GM18508 (cell line): ENCODE results near the gene KLF17.
"Not testable (repeated sequence)": the region's sequence is repeated elsewhere in the genome, so short reads cannot be mapped to it uniquely, and the experiment has no call there.

Experiments used
- ATAC-seq: cut with Tn5 transposase; IDR thresholded peaks from one replicate; pipeline ENCODE4 v1.9.1; 2021; ENCODE audit warnings: moderate number of reproducible peaks; ENCODE audit not compliant: insufficient read depth, unreplicated experiment

Gene KLF17

DNA sequence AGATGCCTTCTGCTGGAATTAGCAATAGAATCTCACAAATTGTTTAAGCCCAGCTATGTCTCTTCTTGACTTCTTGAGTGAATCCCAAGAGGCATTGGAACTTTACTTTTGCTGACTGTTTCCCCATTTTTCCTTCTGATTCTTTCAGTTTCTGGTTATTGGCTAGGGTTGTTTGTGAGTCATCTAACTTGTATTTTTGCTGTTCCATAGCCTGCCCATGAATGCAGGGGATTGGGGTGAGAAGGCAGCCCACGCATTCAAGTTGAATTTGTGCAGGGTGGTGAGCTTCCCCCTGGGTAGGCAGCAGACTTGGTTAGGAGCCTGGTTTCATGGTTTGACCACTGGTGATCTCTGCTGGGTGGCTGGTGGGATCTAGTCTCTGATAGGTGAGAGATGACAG is 10.4 kb upstream of the KLF17 start:
- ATAC-seq = no peak

DNA sequence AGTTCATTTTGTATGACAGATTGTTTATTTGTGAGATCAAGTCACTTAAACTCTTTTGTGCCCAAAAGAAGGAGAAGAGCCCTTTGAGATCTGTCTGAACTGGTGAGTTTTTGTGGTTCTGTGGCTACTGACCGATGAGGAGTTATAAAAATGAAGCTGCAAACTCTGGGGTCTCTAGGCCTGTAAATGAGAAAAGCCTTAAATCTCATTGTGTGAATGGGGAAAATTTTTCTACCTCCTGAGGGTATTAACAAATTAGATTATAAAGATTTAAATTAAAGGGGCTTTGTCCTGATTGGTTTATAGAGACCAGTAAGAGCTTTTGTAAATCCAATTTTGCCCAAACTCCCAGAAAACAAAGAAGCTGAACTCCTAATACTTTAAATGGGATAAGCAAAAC is 9.7 kb upstream of the KLF17 start:
- no peak for ATAC-seq

DNA sequence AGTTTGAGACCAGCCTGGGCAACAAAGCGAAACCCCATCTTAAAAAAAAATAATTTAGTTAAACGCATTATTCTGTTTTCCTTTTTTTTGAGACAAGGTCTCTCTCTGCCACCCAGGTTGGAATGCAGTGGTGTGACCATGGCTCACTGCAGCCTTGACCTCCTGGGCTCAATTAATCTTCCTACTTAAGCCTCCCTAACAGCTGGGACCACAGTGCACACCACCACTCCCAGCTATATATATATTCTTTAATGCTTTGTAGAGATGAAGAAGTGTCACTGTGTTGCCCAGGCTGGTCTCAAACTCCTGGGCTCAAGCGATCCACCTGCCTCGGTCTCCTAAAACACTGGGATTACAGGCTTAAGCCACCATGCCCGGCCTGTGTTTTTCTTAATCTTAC is 7.7 kb upstream of the KLF17 start:
- no peak for ATAC-seq

- no peak for ATAC-seq
These were observed 6.8 kb upstream of the KLF17 start for GRCh38 chr1:44111861-44112260.

DNA sequence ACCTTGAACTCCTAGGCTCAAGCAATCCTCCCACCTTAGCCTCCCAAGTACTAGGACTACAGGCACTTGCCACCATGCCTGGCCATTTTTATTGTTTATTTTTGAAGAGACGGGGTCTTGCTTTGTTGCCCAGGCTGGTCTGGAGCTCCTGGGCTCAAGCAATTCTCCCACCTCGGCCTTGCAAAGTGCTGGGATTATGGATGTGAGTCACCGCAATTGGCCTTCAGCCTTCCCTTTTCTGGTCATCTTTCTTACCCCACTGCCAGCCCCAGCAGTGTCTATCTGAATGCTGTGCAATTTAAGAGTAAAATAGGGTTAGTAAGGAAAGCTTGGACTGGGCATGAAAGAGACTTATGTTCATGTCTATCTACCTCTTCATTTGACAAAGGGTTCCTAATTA is 6.1 kb upstream of the KLF17 start:
- no peak for ATAC-seq

- no peak for ATAC-seq
These were observed 5.5 kb upstream of the KLF17 start for GRCh38 chr1:44113095-44113609.

DNA sequence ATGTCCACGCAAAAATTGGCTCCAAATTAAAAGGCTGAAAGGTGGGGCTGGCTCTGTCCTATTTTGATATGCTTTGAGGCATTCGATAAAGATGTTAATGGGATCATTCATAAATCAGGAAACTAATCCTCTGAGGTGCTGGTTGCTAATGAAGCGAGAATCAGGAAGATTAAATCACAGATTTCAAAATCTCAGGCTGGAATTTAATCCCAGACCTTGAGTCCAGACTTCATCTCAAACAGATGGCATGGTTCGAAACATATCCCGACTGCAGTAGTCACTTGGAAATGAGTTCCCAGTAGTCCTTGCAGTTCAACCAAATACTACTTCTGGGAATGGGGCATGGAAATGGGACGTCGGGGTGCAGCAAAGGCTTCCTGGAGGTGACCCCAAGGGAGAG is 4.5 kb upstream of the KLF17 start:
- ATAC-seq = no peak

DNA sequence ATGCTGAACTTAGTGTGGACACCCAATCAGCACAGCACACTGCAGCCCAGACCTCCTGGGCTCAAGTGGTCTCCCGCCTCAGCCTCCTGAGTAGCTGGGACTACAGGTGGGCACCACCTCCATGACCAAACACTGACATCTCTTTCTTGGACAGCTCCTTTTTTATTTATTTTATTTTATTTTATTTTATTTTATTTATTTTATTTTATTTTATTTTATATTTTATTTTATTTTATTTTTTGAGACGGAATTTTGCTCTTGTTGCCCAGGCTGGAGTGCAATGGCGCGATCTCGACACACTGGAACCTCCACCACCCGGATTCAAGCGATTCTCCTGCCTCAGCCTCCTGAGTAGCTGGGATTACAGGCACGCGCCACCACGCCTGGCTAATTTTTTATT is 1.3 kb upstream of the KLF17 start:
- not testable (repeated sequence) for ATAC-seq

DNA sequence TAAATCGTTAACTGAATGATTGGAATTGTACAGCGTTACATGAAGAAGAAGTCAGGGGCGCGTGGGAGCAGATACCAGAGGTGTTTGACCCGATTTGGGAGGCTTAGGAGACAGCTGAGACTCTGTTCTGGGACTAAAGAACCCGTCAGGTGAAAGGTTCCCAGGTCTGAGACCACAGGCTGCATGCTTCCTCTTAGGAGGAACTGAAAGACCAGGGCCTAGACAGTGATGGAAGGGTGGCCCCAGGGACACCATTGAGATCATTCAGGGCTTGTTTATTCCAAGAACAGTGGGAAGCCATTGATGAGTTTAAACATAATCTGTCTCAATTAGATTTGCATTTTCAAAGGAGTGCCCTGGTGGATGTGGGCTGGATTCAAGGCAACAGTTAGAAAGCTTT is 904 bp downstream of the KLF17 start:
- no peak for ATAC-seq

GRCh38 chr1:44120398-44120949 is 1.9 kb downstream of the KLF17 start:
- ATAC-seq = no peak

- no peak for ATAC-seq
These were observed 11.2 kb downstream of the KLF17 start for GRCh38 chr1:44129616-44130500.

GRCh38 chr1:44131411-44131810 is 12.8 kb downstream of the KLF17 start:
- no peak for ATAC-seq

- no peak for ATAC-seq
These were observed 15.7 kb downstream of the KLF17 start for GRCh38 chr1:44134071-44134920.

GRCh38 chr1:44135886-44136285 is 17.3 kb downstream of the KLF17 start:
- no peak for ATAC-seq

GRCh38 chr1:44138239-44138638 is 19.6 kb downstream of the KLF17 start:
- no peak for ATAC-seq

DNA sequence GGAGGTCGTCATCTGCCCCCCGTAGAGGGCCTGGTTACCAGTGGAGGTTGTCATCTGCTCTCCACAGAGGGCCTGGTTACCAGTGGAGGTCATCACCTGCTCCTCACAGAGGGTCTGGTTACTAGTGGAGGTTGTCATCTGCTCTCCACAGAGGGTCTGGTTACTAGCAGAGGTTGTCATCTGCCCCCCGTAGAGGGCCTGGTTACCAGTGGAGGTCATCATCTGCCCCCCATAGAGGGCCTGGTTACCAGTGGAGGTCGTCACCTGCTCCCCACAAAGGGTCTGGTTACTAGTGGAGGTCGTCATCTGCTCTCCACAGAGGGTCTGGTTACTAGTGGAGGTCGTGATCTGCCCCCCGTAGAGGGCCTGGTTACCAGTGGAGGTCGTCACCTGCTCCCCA is 20.9 kb downstream of the KLF17 start:
- ATAC-seq = not testable (repeated sequence)

- no peak for ATAC-seq
These were observed 22.9 kb downstream of the KLF17 start, which contains the start of gene KLF18 for GRCh38 chr1:44141531-44141930. TSS of gene KLF18 (minus strand) at chr1:44141631. CDS start at chr1:44141631, 0 bp downstream.

- ATAC-seq = no peak
These were observed 26.5 kb downstream of the KLF17 start for GRCh38 chr1:44144962-44145756.

- ATAC-seq = no peak
These were observed 28.1 kb downstream of the KLF17 start for GRCh38 chr1:44146536-44147361.
